ENCODE data around the gene ANKRD40.
A peak's percentile ranks its signal among the peaks of the same experiment; 100 is the strongest.
"Not testable (repeated sequence)": the region's sequence is repeated elsewhere in the genome, so short reads cannot be mapped to it uniquely, and the experiment has no call there.

Gene ANKRD40

GRCh38 chr17:50707289-50708049, at the start of gene ANKRD40:
ANKRD40 (minus strand) TSS chr17:50707914; CDS start chr17:50707654, 260 bp downstream.
- DNase-seq: peak; percentile 76

GRCh38 chr17:50754521-50754920, 46.8 kb upstream of the ANKRD40 start:
- DNase-seq: no peak

DNA sequence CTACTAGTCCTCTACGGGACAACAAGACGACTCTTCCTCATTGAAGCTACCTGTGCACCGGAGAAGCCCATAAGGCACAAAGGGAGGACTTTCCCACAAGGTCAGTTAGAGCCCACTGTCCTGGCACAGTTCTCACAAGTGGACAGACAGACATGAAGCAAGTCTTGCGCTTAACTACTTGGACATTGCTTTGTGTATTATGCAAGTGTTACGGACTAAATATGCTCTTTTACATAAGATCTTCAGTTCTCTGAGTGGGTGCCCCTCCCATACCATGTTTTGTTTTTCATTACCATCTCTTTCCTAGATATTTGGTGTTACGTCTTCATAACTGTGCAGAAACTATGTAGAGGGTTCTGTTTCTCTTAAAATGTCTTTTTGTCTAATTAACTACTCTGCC, 41.5 kb upstream of the ANKRD40 start:
- no peak for DNase-seq

GRCh38 chr17:50745631-50746030, 37.9 kb upstream of the ANKRD40 start:
- DNase-seq: no peak

- no peak for DNase-seq
These were observed 31.4 kb upstream of the ANKRD40 start for GRCh38 chr17:50739098-50739497.

DNA sequence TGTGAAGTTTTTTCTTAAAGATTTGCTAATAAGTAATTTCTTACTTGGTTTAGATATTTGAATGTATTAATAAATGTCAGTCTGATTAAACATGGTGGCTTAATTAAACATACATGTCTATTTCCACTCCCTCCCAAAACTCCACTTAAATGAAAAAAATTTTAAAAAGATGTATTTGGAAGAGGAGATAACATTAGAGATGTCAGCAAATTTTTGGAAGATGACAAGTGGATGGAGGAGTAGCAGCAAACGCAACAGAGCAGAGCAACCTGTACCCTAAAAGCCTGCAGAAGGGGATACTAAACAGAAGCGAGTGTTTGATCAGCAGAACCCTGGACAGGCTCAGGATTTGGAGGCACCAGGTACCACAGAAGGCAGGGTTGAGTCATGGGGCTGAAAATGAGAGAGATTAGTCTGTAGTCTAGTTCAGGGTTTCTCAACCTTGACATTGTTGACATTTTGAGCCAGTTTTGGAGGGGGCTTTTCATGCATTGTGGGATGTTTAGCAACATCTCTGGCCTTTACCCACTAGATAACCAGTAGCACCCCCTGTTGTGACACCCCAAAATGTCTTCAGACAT, 29.5 kb upstream of the ANKRD40 start:
- DNase-seq: no peak

DNA sequence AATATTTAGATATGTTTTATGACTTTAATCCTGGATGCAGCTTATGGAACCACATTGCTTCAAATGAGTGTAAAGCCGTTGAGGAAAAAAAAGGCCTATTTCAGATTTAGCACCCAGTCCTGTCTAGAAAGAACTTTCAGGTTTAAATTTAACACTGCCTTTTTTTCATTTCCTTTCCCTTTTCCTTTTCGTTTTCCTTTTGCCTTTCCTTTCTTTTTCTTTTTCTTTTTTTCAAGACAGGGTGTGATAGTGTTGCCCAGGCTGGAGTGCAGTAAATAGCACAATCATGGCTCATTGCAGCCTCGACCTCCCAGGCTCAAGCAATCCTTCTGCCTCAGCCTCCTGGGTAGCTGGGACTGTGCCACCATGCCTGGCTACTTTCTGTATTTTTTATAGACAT, 27.6 kb upstream of the ANKRD40 start:
- DNase-seq: no peak

DNA sequence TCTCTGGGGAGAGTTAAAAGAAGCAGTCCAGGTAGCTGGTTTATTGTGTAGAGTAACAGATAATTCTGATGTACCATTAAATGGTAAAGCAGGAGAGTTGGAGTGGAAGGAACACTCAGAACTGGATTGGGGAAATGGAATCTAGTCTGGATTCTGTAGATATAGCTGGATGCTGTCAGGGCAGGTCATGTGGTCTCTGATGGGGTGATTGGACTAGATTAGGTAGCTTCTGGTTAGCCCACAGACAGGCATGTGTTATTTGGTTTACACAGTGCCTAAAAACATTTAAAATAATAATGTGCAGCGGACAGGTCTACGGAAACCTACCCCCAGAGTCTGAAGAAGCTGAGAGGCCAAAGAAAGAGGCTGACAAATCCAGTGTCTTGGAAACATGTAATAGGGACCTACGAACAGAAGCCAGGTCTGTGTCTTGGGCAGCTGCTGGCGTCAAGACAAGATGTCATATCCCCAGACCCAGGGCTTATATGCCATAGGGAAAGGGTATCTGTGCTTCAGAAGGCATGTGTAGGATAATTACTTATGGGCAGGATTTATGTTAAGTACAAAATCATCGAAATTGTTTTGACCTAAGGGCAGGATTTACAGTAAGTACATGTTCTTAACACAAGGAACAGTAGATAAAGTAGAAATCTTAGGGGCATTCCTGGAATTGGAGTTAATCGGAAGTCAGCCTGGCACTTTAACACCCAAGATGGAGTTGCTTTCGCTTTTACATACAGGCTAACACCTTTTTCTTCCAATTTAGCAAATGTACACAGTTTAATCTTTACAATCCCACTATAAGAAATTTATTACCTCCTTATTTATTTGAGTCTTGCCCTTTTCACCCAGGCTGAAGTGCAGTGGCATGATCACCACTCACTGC, 24.1 kb upstream of the ANKRD40 start:
- DNase-seq: no peak

GRCh38 chr17:50728881-50729765, 21.4 kb upstream of the ANKRD40 start:
- no peak for DNase-seq

GRCh38 chr17:50728112-50728429, 20.4 kb upstream of the ANKRD40 start:
- DNase-seq: no peak

- no peak for DNase-seq
These were observed 18.3 kb upstream of the ANKRD40 start for GRCh38 chr17:50725769-50726655.

DNA sequence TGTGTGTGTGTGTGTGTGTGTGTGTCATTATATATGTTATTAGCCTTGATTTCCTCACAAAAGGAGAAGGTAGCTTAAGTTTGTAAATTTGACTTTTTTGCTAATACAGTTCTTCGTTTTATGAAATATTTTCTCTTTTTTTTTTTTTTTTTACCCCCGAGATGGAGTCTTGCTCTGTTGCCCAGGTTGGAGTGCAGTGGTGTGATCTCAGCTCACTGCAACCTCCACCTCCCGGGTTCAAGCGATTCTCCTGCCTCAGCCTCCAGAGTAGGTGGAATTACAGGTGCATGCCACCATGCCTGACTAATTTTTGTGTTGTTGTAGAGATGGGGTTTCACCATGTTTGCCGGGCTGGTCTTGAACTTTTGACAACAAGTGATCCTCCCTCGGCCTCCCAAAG, 16.9 kb upstream of the ANKRD40 start:
- DNase-seq: not testable (repeated sequence)

DNA sequence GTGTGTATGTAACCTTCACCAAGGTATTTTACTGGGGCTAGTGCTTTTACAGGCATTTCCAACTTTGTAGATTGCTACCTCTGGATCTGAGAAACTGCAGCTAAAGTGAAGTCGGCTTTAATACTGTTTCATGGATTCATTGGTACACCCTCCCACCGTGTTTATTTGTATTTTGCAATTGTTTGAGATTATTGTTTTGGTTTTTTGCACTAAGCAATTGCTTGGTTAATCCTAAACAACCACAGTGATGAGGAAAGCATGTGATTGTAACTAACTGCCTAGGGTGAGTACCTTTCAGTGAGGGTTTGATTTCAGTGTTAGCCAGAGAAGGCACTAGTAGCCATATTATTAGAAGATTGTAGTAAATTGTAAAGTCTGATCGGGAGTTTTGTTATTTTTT, 15.0 kb upstream of the ANKRD40 start:
- no peak for DNase-seq

GRCh38 chr17:50721194-50722010, 13.7 kb upstream of the ANKRD40 start:
- peak; percentile 8 for DNase-seq

GRCh38 chr17:50719924-50720794, 12.4 kb upstream of the ANKRD40 start:
- peak; percentile 7 for DNase-seq

DNA sequence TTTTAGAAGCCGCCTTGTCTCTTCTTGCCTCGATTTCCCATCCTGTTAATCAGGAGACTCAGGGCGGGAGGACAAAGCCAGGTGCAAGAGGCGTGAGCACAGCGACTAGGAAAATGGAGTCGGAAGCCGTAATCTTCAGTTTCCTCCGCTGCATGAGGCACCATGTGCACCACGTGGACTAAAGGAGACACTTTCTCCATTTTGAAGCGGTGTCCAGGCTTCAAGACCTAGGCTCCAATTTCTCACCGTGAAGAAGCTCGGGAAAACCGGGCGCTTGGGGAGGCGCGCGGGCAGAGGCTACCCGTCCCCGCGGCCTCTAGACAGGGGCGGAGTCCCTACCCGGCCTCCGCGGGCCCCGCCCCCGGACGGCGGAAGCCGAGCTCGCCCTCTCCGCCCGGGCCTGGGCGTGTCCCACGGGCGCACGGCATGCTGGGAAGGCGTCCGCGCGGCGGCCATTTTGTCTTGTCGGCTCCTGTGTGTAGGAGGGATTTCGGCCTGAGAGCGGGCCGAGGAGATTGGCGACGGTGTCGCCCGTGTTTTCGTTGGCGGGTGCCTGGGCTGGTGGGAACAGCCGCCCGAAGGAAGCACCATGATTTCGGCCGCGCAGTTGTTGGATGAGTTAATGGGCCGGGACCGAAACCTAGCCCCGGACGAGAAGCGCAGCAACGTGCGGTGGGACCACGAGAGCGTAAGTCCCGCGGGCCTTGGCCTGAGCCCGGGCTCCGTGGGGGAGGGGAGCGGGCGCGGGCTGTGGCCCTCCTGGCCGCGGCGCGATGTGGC, 11.6 kb upstream of the ANKRD40 start, which contains the start of gene LUC7L3:
LUC7L3 (plus strand) TSS at position 460 of the 780 bp plus-strand sequence; CDS start at position 590, 130 bp downstream.
- peak; percentile 76 for DNase-seq

DNA sequence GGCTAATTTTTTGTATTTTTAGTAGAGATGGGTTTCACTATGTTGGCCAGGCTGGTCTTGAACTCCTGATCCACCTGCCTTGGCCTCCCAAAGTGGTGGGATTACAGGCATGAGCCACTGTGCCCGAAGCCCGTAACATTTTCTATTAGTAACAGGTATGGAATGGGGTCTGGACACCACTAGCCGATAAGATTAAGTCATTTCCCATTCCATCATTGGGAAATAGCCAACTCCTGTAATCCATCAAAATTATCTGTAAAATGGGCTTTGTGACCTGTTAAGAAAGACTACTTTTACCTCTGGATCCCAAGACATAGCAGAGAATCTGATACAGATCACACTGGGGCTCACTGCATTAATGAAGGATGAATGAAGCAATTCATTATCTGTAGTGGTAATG, 7.8 kb upstream of the ANKRD40 start:
- no peak for DNase-seq

- DNase-seq: no peak
These were observed 4.9 kb upstream of the ANKRD40 start for GRCh38 chr17:50712641-50713040.

DNA sequence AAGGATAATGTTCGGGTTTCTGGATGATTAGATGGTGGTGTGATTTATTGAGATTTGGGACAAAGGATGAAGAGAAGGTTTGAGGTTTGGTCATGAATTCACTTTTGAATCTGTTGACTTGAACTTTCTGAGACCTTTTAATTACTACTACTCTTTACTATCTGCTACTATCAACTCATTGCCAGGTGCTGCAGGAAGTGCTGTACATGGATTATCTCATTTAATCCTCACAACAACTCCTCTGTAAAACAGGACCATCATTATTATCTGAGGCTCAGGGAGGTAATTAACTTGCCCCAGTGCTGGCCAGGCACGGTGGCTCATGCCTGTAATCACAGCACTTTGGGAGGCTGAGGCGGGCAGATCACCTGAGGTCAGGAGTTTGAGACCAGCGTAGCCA, 2.9 kb upstream of the ANKRD40 start:
- no peak for DNase-seq
